Central memory CD8-positive, alpha-beta T cell (primary cell): ENCODE data around the gene TRPV3.
"Not testable (repeated sequence)": the region's sequence is repeated elsewhere in the genome, so short reads cannot be mapped to it uniquely, and the experiment has no call there.

ENCODE experiments used
- ATAC-seq: fragments of 150-1000 bp; cut with Tn5 transposase; replicated peaks from 2 replicates; pipeline ENCODE4 v1.10.0; 2022; ENCODE audit warnings: mild to moderate bottlenecking, moderate FRiP score, moderate number of reproducible peaks; ENCODE audit not compliant: poor library complexity, severe bottlenecking; ENCODE audit errors: extremely low read depth
- DNase-seq, 2 donors: peaks; one replicate each; pipeline ENCODE4 v3.0.0; 2021; ENCODE audit warnings: low spot score in 2 of 2
- H3K27ac Mint-ChIP-seq: one replicate; pipeline ENCODE4 v1.8.0; 2022; ENCODE audit warnings: low read depth, mild to moderate bottlenecking, moderate library complexity, mixed read lengths
- H3K27me3 Mint-ChIP-seq: one replicate; pipeline ENCODE4 v1.8.0; 2022; ENCODE audit warnings: mixed read lengths
- H3K36me3 Mint-ChIP-seq: one replicate; pipeline ENCODE4 v1.8.0; 2022; ENCODE audit warnings: mild to moderate bottlenecking, moderate library complexity, mixed read lengths; ENCODE audit not compliant: insufficient read depth
- H3K4me1 Mint-ChIP-seq: one replicate; pipeline ENCODE4 v1.8.0; 2022; ENCODE audit warnings: mixed read lengths
- H3K4me3 Mint-ChIP-seq: one replicate; pipeline ENCODE4 v1.8.0; 2022; ENCODE audit warnings: mild to moderate bottlenecking, moderate library complexity, mixed read lengths
- H3K9me3 Mint-ChIP-seq: one replicate; pipeline ENCODE4 v1.8.0; 2022; ENCODE audit warnings: mixed read lengths

The TRPV3 gene

DNA sequence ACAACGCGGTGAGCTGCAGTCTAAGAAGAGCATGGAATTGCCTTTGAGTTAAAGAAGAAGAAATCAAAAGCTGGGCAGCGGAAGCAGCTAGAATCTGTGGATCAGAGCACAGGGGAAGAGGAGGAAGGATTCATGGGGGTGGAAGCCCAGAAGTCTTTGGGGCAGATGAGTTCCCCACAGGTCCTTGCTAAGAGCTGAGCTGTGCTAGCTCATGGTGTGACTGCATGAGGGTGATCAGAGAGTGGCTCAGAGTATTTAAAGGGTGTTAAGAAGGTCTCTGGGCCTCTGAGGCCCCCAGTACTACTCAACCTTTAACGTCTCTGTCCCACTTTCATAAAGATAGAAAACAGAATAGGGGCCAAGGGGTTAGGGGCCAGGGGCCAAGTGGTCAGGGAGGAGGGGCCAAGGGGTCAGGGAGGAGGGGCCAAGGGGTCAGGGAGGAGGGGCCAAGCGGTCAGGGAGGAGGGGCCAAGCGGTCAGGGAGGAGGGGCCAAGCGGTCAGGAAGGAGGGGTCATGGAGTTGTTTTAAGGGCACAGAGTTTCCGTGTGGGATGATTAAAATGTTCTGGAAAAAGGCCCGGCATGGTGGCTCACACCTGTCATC is 12.0 kb upstream of the TRPV3 start:
- peaks cover 3% of the 10 kb centered on the region for H3K36me3 Mint-ChIP-seq
- H3K4me3 Mint-ChIP-seq: no peak overlapping the region
- no peaks in the 10 kb centered on the region for H3K27me3 Mint-ChIP-seq
- H3K27ac Mint-ChIP-seq: peak overlapping the region; percentile 7
- no peak for DNase-seq
- no peaks in the 10 kb centered on the region for H3K4me1 Mint-ChIP-seq
- ATAC-seq: no peak
- no peaks in the 10 kb centered on the region for H3K9me3 Mint-ChIP-seq

DNA sequence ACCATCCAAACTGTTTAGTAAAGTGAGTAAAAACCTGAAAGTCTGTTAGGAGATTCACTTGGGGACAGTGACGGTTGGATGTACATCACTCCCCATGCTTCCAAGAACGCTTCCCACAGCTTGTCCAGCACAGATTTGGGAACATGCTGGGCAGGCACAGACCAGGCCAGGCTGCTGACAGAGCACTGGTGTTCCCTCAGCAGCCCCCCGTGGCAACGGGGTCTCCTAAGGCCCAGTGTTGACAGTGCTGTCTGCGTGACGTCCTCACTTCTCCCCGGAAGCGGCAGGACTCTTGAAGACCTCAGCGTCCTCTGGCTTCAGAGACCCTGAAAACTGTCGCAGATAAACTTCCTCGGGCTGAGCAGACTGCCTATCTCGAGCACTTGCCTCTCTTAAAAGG is 8.9 kb upstream of the TRPV3 start:
- Mint-ChIP-seq H3K27me3 (no peaks in the 10 kb centered on the region), H3K4me3 (no peak overlapping the region), H3K36me3 (peaks cover 3% of the 10 kb centered on the region), H3K27ac (no peak overlapping the region), H3K9me3 (no peaks in the 10 kb centered on the region), H3K4me1 (no peaks in the 10 kb centered on the region)
- ATAC-seq (no peak), DNase-seq (no peak)

DNA sequence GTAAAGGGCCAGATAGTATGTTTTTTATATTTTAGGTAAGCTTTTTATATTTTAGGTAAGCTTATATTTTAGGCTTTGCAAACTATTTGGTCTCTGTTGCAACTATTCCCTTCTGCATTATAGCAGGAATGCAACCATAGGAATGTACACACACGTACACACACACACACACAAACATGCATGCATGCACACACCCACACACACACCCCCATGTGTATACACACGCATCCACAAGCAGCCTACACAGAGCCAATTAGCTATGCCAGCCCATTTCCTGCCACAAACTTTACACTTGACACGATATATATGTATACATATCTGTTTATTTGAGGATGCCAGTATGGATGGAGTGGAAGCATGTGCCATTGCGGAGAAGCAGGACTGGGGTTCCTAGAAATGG is 7.5 kb upstream of the TRPV3 start:
- no peak overlapping the region for H3K4me3 Mint-ChIP-seq
- DNase-seq: no peak

DNA sequence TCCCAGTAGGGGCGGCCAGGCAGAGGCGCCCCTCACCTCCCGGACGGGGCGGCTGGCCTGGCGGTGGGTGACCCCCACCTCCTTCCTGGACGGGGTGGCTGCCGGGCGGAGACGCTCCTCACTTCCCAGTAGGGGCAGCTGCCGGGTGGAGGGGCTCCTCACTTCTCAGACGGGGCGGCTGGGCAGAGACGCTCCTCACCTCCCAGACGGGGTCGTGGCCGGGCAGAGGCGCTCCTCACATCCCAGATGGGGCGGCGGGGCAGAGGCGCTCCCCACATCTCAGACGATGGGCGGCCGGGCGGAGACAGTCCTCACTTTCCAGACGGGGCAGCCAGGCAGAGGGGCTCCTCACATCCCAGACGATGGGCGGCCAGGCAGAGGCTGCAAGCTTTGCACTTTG is 6.6 kb upstream of the TRPV3 start:
- not testable (repeated sequence) for H3K9me3 Mint-ChIP-seq, H3K4me1 Mint-ChIP-seq, H3K27ac Mint-ChIP-seq, H3K4me3 Mint-ChIP-seq, DNase-seq, ATAC-seq, H3K36me3 Mint-ChIP-seq, H3K27me3 Mint-ChIP-seq

More for the DNA sequence above, 7.5 kb upstream of the TRPV3 start:
- H3K4me1 Mint-ChIP-seq: no peaks in the 10 kb centered on the region
- H3K27ac Mint-ChIP-seq: no peak overlapping the region
- no peaks in the 10 kb centered on the region for H3K27me3 Mint-ChIP-seq
- H3K36me3 Mint-ChIP-seq: peaks cover 1% of the 10 kb centered on the region
- no peak for ATAC-seq
- no peaks in the 10 kb centered on the region for H3K9me3 Mint-ChIP-seq

DNA sequence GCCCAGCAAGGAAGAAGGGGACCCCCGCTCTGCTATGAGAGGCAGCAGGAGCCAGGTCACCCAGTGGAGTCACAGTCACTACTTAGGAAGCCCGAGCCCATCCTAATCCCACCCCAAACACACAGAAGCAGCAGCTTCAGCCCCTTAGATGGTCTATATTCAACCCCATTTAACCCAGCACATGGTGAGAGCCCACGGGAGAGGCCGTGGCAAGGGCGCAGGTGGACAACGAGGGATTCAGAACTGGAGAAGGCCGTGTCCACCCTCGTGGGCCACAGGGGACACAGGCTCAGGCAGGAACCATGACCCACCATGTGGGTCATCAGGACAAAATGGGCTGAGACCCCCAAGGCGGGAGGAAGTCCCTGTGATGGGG is 1.6 kb upstream of the TRPV3 start:
- peaks cover 2% of the 10 kb centered on the region for H3K36me3 Mint-ChIP-seq
- no peak overlapping the region for H3K27ac Mint-ChIP-seq
- peaks cover 26% of the 10 kb centered on the region for H3K27me3 Mint-ChIP-seq
- no peaks in the 10 kb centered on the region for H3K9me3 Mint-ChIP-seq
- no peak for DNase-seq
- peaks cover 5% of the 10 kb centered on the region for H3K4me1 Mint-ChIP-seq
- no peak for ATAC-seq
- H3K4me3 Mint-ChIP-seq: no peak overlapping the region

DNA sequence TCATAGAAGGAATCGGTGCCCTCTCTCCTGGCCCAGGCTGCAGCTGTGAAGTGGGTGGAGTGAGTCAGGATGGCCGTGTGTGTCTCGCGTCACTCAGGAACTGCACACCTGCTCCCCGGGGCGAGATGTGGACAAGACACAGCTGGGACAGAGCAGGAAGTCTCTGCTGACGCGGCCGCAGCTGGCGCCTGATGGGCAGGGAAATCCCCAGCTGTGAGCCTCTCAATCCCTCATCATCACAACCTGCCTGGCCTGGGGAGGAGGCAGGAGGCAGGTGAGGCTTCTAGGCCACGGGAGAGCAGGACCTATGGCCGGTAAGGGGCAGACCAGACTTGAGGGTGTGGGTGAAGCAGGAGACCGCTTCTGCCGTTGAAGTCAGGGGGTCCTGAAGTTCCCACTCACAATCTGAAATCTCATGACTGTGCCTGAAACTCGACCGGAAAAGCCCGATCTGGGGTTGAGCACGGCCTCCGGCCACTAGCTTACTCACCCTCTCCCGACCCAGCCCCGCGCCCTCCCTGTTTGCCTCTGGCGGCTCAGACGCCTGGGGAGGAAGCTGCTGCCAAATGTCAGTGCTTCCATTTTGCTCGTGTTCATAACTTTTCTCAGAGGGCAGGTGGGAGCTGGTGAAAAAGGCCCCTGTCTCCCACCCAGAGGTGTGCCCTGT is 1.1 kb upstream of the TRPV3 start:
- H3K27me3 Mint-ChIP-seq: peaks cover 27% of the 10 kb centered on the region
- peaks cover 5% of the 10 kb centered on the region for H3K4me1 Mint-ChIP-seq
- DNase-seq: no peak
- H3K9me3 Mint-ChIP-seq: no peaks in the 10 kb centered on the region
- H3K27ac Mint-ChIP-seq: no peak overlapping the region
- peak; percentile 73 for ATAC-seq
- H3K4me3 Mint-ChIP-seq: no peak overlapping the region
- peaks cover 2% of the 10 kb centered on the region for H3K36me3 Mint-ChIP-seq

DNA sequence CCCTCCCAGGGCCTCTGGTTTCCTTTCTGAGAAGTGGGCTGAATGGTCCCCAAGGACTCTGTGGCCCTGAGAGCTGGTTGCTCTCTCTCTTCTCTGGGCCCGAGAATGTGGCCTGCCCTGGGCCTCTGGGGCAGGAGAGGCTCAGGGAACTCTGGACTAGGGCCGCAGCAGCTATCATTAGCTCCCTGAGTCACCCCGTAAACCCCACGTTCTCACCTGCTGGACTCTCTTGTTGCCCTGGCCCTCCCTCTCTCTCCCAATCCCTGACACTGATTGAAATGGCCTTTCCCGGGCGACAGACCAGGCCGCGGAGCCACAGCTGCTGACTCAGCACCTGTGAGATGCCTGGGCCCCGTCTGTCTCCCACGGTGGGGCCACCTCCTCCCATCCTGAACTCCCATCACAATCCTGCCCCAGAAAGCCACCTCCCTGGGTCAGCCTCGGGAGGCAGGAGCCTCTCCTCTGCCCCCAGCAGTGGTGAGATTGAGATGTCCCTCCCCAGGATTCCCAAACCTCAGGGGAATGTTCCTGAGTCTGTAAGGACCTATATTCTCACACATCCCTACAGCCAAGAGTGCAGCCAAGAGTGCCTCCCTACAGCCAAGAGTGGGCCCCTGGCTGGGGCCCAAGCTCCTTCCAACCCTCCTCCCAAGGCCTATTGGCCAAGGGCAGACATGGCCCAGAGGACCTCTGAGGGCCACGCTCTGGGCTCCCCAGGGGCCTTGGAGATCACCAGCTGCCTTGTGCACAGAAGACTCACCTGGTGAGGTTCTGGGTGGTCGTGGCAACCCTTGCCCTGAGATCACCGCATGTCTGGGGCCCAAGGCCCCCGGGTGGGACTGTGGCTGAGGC is 470 bp downstream of the TRPV3 start:
- no peak for ATAC-seq
- H3K27me3 Mint-ChIP-seq: peaks cover 39% of the 10 kb centered on the region
- no peak overlapping the region for H3K27ac Mint-ChIP-seq

DNA sequence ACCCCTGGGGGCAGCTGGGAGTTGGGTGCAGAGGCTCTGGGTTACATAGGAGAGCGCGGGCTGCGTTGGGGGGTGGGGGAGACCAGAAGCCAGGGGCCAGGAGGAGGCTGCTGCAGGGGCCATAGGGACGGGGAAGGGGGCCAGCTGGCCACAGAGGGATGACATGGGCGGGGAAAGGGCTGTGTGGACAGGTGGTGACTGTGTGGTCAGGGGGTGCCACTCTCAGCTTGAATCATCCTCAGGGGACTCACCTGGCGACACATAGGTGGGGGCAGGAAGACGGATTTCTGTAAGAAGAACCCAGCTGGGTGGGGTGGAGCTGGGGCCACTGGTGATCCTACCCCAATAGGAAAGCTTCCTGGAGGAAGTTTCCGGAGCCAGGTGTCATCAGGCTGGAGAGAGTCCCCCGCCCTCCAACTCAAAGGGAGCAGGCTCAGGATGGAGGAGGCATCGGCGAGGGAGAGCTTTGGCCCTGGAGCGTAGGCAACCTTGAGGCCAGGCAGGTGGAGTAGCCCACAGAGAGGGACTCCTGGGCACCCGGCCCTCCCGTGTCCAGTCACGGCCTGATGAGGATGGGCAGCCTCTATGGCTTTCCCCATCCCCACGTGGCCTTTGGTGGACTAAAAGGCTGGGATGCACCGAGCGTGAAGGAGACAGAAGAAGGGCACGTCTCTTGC is 1.2 kb downstream of the TRPV3 start:
- DNase-seq: no peak
- no peak overlapping the region for H3K27ac Mint-ChIP-seq
- H3K4me3 Mint-ChIP-seq: no peak overlapping the region

More for the DNA sequence above, 470 bp downstream of the TRPV3 start:
- no peak for DNase-seq
- Mint-ChIP-seq H3K36me3 (peaks cover 2% of the 10 kb centered on the region), H3K4me3 (no peak overlapping the region), H3K4me1 (peaks cover 5% of the 10 kb centered on the region), H3K9me3 (no peaks in the 10 kb centered on the region)

DNA sequence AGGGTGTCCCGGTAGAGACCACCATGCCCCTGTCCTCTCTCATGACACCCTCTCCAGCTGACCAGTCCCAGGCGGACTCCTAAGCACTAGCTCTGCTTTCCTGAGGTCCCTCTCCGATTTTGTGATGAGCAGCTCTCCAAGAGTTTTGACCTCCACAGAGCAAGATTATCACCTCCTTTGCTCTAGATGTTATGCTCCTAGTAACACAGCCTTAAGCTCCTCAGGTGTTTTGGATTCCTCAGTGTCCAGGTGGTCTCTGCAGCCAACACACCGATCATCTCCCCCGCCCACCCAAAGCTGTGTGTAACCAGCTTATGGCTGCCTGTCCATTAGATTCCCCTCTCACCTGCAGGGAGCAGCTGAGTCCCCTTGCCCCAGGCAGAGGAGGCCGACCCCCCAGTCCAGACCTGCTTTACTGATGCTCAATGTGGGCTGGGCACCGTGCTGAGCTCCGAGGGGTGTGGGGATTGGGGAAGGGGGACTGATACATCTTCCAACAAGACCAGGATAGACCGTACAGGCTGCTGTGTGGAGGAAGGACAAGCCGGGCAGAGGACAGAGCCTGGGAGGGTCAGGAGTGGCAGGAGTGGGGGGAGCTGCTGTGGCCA is 2.3 kb downstream of the TRPV3 start:
- no peak for ATAC-seq
- DNase-seq: no peak
- no peak overlapping the region for H3K27ac Mint-ChIP-seq

More for the DNA sequence above, 1.2 kb downstream of the TRPV3 start:
- Mint-ChIP-seq H3K9me3 (no peaks in the 10 kb centered on the region), H3K27me3 (peaks cover 39% of the 10 kb centered on the region), H3K4me1 (peaks cover 5% of the 10 kb centered on the region), H3K36me3 (peaks cover 2% of the 10 kb centered on the region)
- no peak for ATAC-seq

DNA sequence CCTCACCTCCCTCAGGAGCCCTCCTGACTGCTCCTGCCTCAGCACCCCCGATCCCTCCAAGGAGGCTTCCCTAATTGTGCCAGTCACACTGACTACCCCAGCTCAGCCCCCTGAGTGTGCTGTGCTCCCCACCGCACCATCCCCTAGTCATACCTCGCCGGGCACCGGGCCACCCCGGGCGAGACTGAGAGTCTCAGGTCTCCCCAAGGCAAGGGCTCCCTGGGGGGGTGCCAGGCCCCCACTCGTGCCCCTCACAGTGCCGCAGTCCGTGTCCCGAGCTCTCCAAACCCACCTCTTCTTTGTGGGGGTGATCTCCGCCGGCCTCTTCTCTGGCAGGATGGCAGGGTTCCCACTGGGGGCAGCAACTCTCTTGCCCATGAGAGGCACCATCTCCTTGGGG is 3.2 kb downstream of the TRPV3 start:
- Mint-ChIP-seq H3K9me3 (peaks cover 2% of the 10 kb centered on the region), H3K4me3 (no peak overlapping the region), H3K36me3 (peaks cover 2% of the 10 kb centered on the region), H3K27me3 (peaks cover 39% of the 10 kb centered on the region), H3K4me1 (peaks cover 5% of the 10 kb centered on the region), H3K27ac (no peak overlapping the region)
- DNase-seq (no peak), ATAC-seq (no peak)

More for the DNA sequence above, 2.3 kb downstream of the TRPV3 start:
- no peak overlapping the region for H3K4me3 Mint-ChIP-seq
- H3K36me3 Mint-ChIP-seq: peaks cover 2% of the 10 kb centered on the region
- no peaks in the 10 kb centered on the region for H3K9me3 Mint-ChIP-seq
- peaks cover 39% of the 10 kb centered on the region for H3K27me3 Mint-ChIP-seq
- peaks cover 5% of the 10 kb centered on the region for H3K4me1 Mint-ChIP-seq

DNA sequence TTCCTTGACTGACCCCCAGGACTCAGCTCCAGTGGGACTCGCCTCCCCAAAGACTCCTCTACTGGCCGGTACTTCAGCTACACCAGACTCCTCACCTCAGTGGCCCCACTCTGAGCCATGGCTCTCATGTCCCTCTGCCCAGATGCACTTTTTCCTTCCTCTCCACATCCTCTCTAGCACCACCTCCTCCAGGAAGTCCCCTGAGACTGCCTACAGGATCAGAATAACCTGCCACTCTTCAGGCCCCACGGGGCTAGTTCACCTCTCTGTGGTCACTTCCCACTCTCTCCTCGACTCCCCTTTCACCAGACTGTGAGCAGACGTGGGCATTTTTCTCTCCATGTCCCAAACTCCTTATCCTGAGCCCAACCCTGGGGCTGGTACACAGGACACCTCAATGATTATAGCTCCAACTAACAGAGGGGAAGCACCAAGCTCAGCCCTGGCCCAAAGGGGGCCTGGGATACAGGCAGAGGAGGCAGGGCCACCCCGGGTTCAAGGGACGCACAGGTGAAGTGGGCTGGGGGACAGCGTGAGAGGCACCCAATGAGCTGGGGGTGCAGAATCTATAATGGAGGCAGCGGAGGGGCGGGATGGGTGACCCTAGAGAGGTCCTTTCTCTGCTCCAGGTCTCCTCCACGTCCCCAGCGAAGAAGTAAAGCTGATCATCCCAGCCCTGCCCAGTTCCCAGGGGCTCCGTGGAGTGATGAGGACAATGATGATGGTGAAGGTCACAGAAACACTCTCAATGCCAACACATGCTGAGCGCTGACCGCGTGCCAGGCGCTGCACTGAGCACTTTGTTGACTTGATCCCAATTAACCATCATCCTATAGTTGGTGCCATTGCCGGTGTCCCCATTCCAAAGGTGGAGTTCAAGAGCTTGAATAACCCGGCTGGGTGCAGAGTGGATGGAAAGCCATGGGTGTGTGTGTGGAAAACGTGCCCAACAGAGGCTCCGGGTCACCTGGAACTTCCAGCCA is 3.9 kb downstream of the TRPV3 start:
- Mint-ChIP-seq H3K4me3 (no peak overlapping the region), H3K4me1 (peaks cover 5% of the 10 kb centered on the region), H3K9me3 (peaks cover 5% of the 10 kb centered on the region), H3K27me3 (peaks cover 39% of the 10 kb centered on the region), H3K27ac (no peak overlapping the region), H3K36me3 (no peaks in the 10 kb centered on the region)
- ATAC-seq: no peak
- DNase-seq: no peak
